HepG2 (cell line): ENCODE data around the gene RNF13. TPM values are rescaled to one million over a fixed set of nuclear protein-coding genes. Genes with fewer than 3 reads are reported as not detected.

Experiments used
- ATAC-seq: fragments of 200-7000 bp; cut with Tn5 transposase; 3 replicates; pipeline ENCODE4 v1.9.1; 2020; ENCODE audit warnings: mild to moderate bottlenecking, moderate library complexity
- BruUV-seq: library from RNA; stranded (reverse); fragments of 400-500 nt; replicated peaks from 2 replicates; lab custom pipeline; 2021; lab: Mats Ljungman, UMichigan
- CTCF ChIA-PET: fragments of 300-600 bp; formaldehyde crosslinking; extraction: SDS; loops from one replicate; lab custom pipeline; 2021; ENCODE audit warnings: low total read pairs, inconsistent platforms, low intra/inter-chr PET ratio; lab: Yijun Ruan, JAX
- POLR2A ChIA-PET: fragments of 350-600 bp; sonication (Branson Sonifier 250); formaldehyde crosslinking; loops from one replicate; lab custom pipeline; 2020; ENCODE audit warnings: antibody characterized with exemption, inconsistent platforms; lab: Yijun Ruan, JAX
- DNase-seq: peaks from one replicate; pipeline ENCODE4 v3.0.0-alpha.2; 2015; ENCODE audit warnings: low spot score
- FAIRE-seq: peaks from 3 replicates; lab custom pipeline; 2011; peaks lifted over from hg19 to GRCh38; lab: Jason Lieb, UNC
- H2AFZ ChIP-seq: one replicate; pipeline ENCODE4 v1.6.1; 2011; ENCODE audit warnings: low read length, inconsistent platforms
- H3K27ac ChIP-seq: fragments of 300-600 bp; 3 replicates; pipeline ENCODE4 v1.8.0; 2011; ENCODE audit warnings: mixed run types, mild to moderate bottlenecking, mixed read lengths, low read length, inconsistent platforms; ENCODE audit not compliant: insufficient read depth; ENCODE audit errors: extremely low read length
- H3K27me3 ChIP-seq, 2 experiments: fragments of 200-600 bp in 1 of 2; 2 replicates in 1 of 2; 3 replicates in 1 of 2; pipeline versions ENCODE4 v1.6.0 to v1.8.0; 2011; ENCODE audit warnings: low read length in 2 of 2, mild to moderate bottlenecking in 2 of 2, moderate library complexity in 2 of 2, inconsistent platforms in 1 of 2; ENCODE audit not compliant: insufficient read depth in 2 of 2, control insufficient read depth in 1 of 2
- H3K36me3 ChIP-seq, 2 experiments: fragments of 200-600 bp in 1 of 2; replicated peaks in 1 of 2; 2 replicates in 1 of 2; 3 replicates in 1 of 2; pipeline versions ENCODE4 v1.5.1 to v1.8.0; 2011; ENCODE audit warnings: low read length in 2 of 2, inconsistent platforms in 1 of 2; ENCODE audit not compliant: insufficient read depth in 2 of 2, control insufficient read depth in 1 of 2
- H3K4me1 ChIP-seq: 2 replicates; pipeline ENCODE4 v1.5.1; 2012; ENCODE audit warnings: low read length, inconsistent platforms; ENCODE audit not compliant: insufficient read depth
- H3K4me2 ChIP-seq: 2 replicates; pipeline ENCODE4 v1.6.0; 2011; ENCODE audit warnings: low read depth, low read length, inconsistent platforms
- H3K4me3 ChIP-seq, 3 experiments: fragments of 200-600 bp in 1 of 3; sonication (generic), shearing (Covaris generic) in 1 of 3; replicated peaks in 1 of 3; 2 replicates each; pipeline ENCODE4 v1.5.1; 2011 to 2016; ENCODE audit warnings: low read length in 3 of 3, inconsistent platforms in 2 of 3, low read depth in 2 of 3, mild to moderate bottlenecking in 2 of 3, control low read depth in 1 of 3, mixed read lengths in 1 of 3; ENCODE audit not compliant: insufficient read depth in 1 of 3
- H3K79me2 ChIP-seq: one replicate; pipeline ENCODE4 v1.6.1; 2011; ENCODE audit warnings: low read length, inconsistent platforms; ENCODE audit not compliant: insufficient read depth
- H3K9ac ChIP-seq: 2 replicates; pipeline ENCODE4 v1.6.0; 2011; ENCODE audit warnings: mild to moderate bottlenecking, low read depth, low read length, inconsistent platforms; ENCODE audit not compliant: insufficient read depth
- H3K9me3 ChIP-seq: 2 replicates; pipeline ENCODE4 v1.5.1; 2012; ENCODE audit warnings: mild to moderate bottlenecking, low read length
- H4K20me1 ChIP-seq: 2 replicates; pipeline ENCODE4 v1.6.0; 2011; ENCODE audit warnings: inconsistent platforms, mild to moderate bottlenecking, low read length, moderate library complexity; ENCODE audit not compliant: insufficient read depth
- ATF7 ChIP-seq, 2 experiments: fragments of 450-650 bp in 1 of 2; sonication (generic) in 1 of 2; formaldehyde crosslinking in 1 of 2; IDR thresholded peaks; 2 replicates each; pipeline versions ENCODE4 v1.4.0 to v1.6.1; 2016 to 2020; ENCODE audit warnings: antibody characterized with exemption in 1 of 2, mild to moderate bottlenecking in 1 of 2, missing genetic modification reagents in 1 of 2
- CEBPB ChIP-seq: IDR thresholded peaks from 2 replicates; pipeline ENCODE4 v1.6.1; 2011; ENCODE audit warnings: low read depth, low read length, improper control_type of control experiment, borderline replicate concordance
- KDM5A ChIP-seq: fragments of 200-600 bp; sonication (generic); IDR thresholded peaks from 2 replicates; pipeline ENCODE4 v1.7.0; 2018; ENCODE audit warnings: antibody characterized with exemption, mild to moderate bottlenecking, low read length, borderline replicate concordance
- MYNN ChIP-seq: sonication (generic); formaldehyde crosslinking; IDR thresholded peaks from 2 replicates; pipeline ENCODE4 v1.4.0; 2020; ENCODE audit warnings: mild to moderate bottlenecking, low read depth, missing genetic modification reagents
- SMAD9 ChIP-seq: sonication (generic); formaldehyde crosslinking; IDR thresholded peaks from 2 replicates; pipeline ENCODE4 v1.5.1; 2020; ENCODE audit warnings: mild to moderate bottlenecking, missing genetic modification reagents
- STAG1 ChIP-seq: sonication (generic); formaldehyde crosslinking; IDR thresholded peaks from 2 replicates; pipeline ENCODE4 v1.4.0; 2020; ENCODE audit warnings: missing genetic modification reagents
- ZNF180 ChIP-seq: sonication (generic); formaldehyde crosslinking; IDR thresholded peaks from 2 replicates; pipeline ENCODE4 v1.4.0; 2020; ENCODE audit warnings: low read depth, missing genetic modification reagents, borderline replicate concordance
- ZNF282 ChIP-seq: fragments of 450-650 bp; IDR thresholded peaks from 2 replicates; pipeline ENCODE4 v1.6.1; 2018; ENCODE audit not compliant: partially characterized antibody
- ZNF549 ChIP-seq: sonication (generic); formaldehyde crosslinking; IDR thresholded peaks from 2 replicates; pipeline ENCODE4 v1.5.0; 2020; ENCODE audit warnings: missing genetic modification reagents
- ZNF660 ChIP-seq: sonication (generic); formaldehyde crosslinking; IDR thresholded peaks from 2 replicates; pipeline ENCODE4 v1.5.1; 2020; ENCODE audit warnings: mild to moderate bottlenecking, low read depth, missing genetic modification reagents, borderline replicate concordance
- ZXDC ChIP-seq: sonication (generic); formaldehyde crosslinking; IDR thresholded peaks from 2 replicates; pipeline ENCODE4 v1.5.0; 2020; ENCODE audit warnings: mild to moderate bottlenecking, missing genetic modification reagents
- WGBS: methylation state at CpG from one replicate; pipeline ENCODE4 v1.1.6; 2017; ENCODE audit warnings: low lambda C conversion rate; 5-methylcytosine and 5-hydroxymethylcytosine counted together
- in situ Hi-C: cut with HindIII; loops from 2 replicates; pipeline ENCODE4 v1.10.0; 2017; ENCODE audit warnings: low pct_unique_long_range_greater_than_20kb; ENCODE audit not compliant: extremely low pct_ligation_motif_present
- intact Hi-C: fragments of 100-400 bp; cut with micrococcal nuclease; formaldehyde crosslinking; loops from one replicate; pipeline ENCODE4 v1.10.0; 2022; ENCODE audit not compliant: unreplicated experiment
- polyA plus RNA-seq, 8 experiments: library from polyadenylated mRNA; depleted of rRNA in 3 of 8; stranded (reverse) in 7 of 8; unstranded in 1 of 8; fragments of >200 nt; fragmentation: Illumina TruSeq in 4 of 8; extraction: Trizol in 4 of 8; gene quantifications; 2 replicates each; pipeline versions ENCODE4 v1.2.1 to v1.2.3, GENCODE V29; 2011 to 2016; ENCODE audit warnings: low read depth in 4 of 8, missing spikeins in 1 of 8, mixed read lengths in 1 of 8; ENCODE audit not compliant: insufficient read depth in 1 of 8
- total RNA-seq, 5 experiments: library from RNA; depleted of rRNA; stranded (reverse); fragments of >200 nt; fragmentation: Illumina TruSeq; extraction: Trizol; gene quantifications; 2 replicates each; pipeline ENCODE4 v1.2.3, GENCODE V29; 2016; ENCODE audit warnings: low read depth in 1 of 5
- TF ChIP-seq, protein P1 (sequence below): sonication (generic); formaldehyde crosslinking; IDR thresholded peaks from 2 replicates; pipeline ENCODE4 v1.4.0; 2020; ENCODE audit warnings: missing genetic modification reagents, mild to moderate bottlenecking, borderline replicate concordance
- TF ChIP-seq, protein P2 (sequence below): sonication (generic); formaldehyde crosslinking; IDR thresholded peaks from 2 replicates; pipeline ENCODE4 v1.8.0; 2022; ENCODE audit warnings: mild to moderate bottlenecking, missing genetic modification reagents, moderate library complexity
- TF ChIP-seq, protein P3 (sequence below), 2 experiments: fragments of 450-650 bp in 1 of 2; sonication (generic) in 1 of 2; formaldehyde crosslinking; IDR thresholded peaks; 2 replicates each; pipeline versions ENCODE4 v1.5.0 to v1.8.0; 2020 to 2022; ENCODE audit warnings: mild to moderate bottlenecking in 1 of 2, missing genetic modification reagents in 1 of 2

Gene RNF13
- total and polyA plus RNA-seq, 2 of the 13 experiments (the other 11 are each of a cell fraction or from before 2014, with no cell fraction given): 39.8 to 46.0 TPM

DNA sequence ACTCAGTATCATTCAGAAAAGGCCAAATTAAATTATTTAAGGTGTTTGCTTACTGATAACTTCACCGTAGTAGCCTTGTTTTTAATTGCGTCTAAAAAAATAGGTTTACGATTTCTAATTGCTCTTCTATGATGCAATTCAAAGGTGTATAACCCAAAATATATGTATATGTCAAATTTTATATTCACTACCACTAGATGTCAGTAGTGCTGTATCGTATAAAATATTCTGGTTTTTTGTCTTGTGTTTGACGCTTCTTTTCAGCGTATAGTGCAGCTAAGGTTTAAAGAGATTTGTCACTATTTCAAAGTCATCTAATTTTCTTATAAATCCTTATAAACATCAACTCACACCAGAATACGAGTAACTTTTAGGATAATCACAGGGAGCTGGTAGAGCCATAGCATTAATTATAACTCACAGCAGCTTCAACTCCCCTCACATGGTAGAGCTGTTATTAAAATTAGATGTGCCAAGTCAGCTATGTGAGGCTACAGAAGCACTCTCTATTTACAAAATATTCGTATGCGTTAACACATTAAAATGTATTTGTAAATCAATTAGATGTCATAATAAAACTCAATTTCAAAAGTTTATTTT, 154.2 kb downstream of the RNF13 start:
- no peak overlapping the region for H2AFZ ChIP-seq
- ATAC-seq (no peak), DNase-seq (peak; percentile 40), FAIRE-seq (no peak)
- peaks cover 5 to 32% of the 10 kb centered on the region in 2 experiments; a peak in 4 of 5 replicates for H3K36me3 ChIP-seq
- BruUV-seq: no TSS peak
- peaks cover 62% of the 10 kb centered on the region for H3K79me2 ChIP-seq
- ChIA-PET POLR2A (no interaction called here), CTCF (interaction anchor here (2.2 to 2.9 kb wide), 2 partner anchors 217 to 253 kb away, joined by 13 to 19 read pairs; no protein-coding TSS in a partner anchor)
- no peak overlapping the region; a peak in 1 of 6 replicates for H3K4me3 ChIP-seq
- in situ Hi-C loops (loop anchor here (10.0 kb wide), 1 partner anchor 218 kb away; no protein-coding TSS in a partner anchor), intact Hi-C loops (loop anchor here (1.0 kb wide), 2 partner anchors 217 to 254 kb away; no protein-coding TSS in a partner anchor)
- peaks cover 18% of the 10 kb centered on the region for H4K20me1 ChIP-seq
- H3K9ac ChIP-seq: no peak overlapping the region
- H3K27me3 ChIP-seq: no peaks in the 10 kb centered on the region; a peak in 1 of 5 replicates
- H3K4me1 ChIP-seq: peaks cover 44% of the 10 kb centered on the region
- 47% methylated on average over 9 of the region's 9 CpGs for WGBS
- peak overlapping the region; percentile 87 for H3K4me2 ChIP-seq
- no peak overlapping the region for H3K27ac ChIP-seq
- no peaks in the 10 kb centered on the region for H3K9me3 ChIP-seq
- TF ChIP-seq, protein P1, sequence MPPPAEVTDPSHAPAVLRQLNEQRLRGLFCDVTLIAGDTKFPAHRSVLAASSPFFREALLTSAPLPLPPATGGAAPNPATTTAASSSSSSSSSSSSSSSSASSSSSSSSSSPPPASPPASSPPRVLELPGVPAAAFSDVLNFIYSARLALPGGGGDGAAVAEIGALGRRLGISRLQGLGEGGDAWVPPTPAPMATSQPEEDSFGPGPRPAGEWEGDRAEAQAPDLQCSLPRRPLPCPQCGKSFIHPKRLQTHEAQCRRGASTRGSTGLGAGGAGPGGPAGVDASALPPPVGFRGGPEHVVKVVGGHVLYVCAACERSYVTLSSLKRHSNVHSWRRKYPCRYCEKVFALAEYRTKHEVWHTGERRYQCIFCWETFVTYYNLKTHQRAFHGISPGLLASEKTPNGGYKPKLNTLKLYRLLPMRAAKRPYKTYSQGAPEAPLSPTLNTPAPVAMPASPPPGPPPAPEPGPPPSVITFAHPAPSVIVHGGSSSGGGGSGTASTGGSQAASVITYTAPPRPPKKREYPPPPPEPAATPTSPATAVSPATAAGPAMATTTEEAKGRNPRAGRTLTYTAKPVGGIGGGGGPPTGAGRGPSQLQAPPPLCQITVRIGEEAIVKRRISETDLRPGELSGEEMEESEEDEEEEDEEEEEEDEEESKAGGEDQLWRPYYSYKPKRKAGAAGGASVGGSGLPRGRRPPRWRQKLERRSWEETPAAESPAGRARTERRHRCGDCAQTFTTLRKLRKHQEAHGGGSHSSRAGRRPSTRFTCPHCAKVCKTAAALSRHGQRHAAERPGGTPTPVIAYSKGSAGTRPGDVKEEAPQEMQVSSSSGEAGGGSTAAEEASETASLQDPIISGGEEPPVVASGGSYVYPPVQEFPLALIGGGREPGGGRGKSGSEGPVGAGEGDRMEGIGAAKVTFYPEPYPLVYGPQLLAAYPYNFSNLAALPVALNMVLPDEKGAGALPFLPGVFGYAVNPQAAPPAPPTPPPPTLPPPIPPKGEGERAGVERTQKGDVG (CRISPR knock-in tag): no peak
- TF ChIP-seq, protein P2, sequence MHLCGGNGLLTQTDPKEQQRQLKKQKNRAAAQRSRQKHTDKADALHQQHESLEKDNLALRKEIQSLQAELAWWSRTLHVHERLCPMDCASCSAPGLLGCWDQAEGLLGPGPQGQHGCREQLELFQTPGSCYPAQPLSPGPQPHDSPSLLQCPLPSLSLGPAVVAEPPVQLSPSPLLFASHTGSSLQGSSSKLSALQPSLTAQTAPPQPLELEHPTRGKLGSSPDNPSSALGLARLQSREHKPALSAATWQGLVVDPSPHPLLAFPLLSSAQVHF: no peak
- TF ChIP-seq SMAD9 (CRISPR knock-in tag) (no peak), ZXDC (CRISPR knock-in tag) (no peak), ZNF660 (CRISPR knock-in tag) (no peak), ZNF282 (no peak), MYNN (CRISPR knock-in tag) (no peak), ATF7 (IDR thresholded peaks at IDR 0.05) (0 out of 2 replicates have a peak, but pooled peaks have one; percentile 14), ATF7 (CRISPR knock-in tag; IDR thresholded peaks at IDR 0.05) (no peak), ZNF549 (CRISPR knock-in tag) (no peak), ZNF180 (CRISPR knock-in tag) (no peak), KDM5A (peak; percentile 35; the same call in 1 of the 2 replicates), CEBPB (peak; percentile 60; the same call in 1 of the 2 replicates), STAG1 (peak; percentile 57)
- TF ChIP-seq, protein P3, sequence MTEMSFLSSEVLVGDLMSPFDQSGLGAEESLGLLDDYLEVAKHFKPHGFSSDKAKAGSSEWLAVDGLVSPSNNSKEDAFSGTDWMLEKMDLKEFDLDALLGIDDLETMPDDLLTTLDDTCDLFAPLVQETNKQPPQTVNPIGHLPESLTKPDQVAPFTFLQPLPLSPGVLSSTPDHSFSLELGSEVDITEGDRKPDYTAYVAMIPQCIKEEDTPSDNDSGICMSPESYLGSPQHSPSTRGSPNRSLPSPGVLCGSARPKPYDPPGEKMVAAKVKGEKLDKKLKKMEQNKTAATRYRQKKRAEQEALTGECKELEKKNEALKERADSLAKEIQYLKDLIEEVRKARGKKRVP (CRISPR knock-in tag; IDR thresholded peaks at IDR 0.05): peak in 1 of 2 experiments; percentile 36; a peak in 2 of 4 replicates
